ENCODE measurements around the gene GASK1B.

GASK1B gene

DNA sequence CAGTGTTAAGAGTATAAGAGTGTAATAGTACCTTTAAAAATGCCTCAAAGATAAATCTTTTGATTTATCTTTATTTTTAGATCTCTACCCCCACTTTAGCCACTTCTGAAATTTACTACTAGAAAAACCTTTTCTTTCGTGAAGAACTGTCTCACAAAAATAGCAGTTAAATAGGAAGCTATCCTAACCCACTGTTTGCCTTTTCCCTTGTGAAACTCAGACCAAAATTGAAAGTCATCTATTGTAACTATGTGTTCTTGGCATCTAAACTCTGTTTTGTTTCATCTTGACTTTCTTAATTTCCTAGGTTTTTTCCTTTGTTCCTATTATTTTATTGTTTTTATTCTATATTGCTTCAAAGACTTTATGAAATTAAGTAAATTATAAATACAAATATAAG, 29.7 kb upstream of the GASK1B start:
- no peaks in the 10 kb centered on the region for H3K36me3 ChIP-seq (ENCODE audit: control insufficient read depth, insufficient read depth, low read length)
- no peak overlapping the region for H3K4me3 ChIP-seq (ENCODE audit: low read depth, low read length)
- no peaks in the 10 kb centered on the region for H3K4me1 ChIP-seq (ENCODE audit: control insufficient read depth, insufficient read depth, low read length)
- H3K27ac ChIP-seq (ENCODE audit: low read depth, low read length): no peak overlapping the region
- no peaks in the 10 kb centered on the region for H3K27me3 ChIP-seq (ENCODE audit: control insufficient read depth, insufficient read depth, low read length)
- H3K9ac ChIP-seq (ENCODE audit: low read depth, low read length): no peak overlapping the region
- H3K9me3 ChIP-seq (ENCODE audit: control insufficient read depth, insufficient read depth, low read length): no peaks in the 10 kb centered on the region

DNA sequence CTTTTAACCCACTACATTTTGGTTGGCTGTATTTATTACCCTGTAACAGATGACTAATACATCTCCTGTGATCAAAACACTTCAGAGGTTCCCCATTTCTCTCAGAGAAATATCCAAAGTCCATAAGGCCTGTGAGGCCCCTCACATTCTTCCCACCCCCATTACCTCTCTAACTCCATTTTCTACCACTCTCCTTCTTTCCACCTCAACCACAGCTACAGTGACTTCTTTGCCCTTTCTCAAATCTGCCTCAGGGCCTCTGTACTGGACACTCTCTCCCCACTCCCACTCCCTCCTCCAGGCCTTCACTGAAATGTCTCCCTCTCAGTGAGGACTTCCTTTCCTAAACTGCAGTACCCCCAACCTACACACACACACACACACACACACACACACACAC, 29.1 kb upstream of the GASK1B start:
- H3K27ac ChIP-seq (ENCODE audit: low read depth, low read length): no peak overlapping the region
- H3K4me1 ChIP-seq (ENCODE audit: control insufficient read depth, insufficient read depth, low read length): no peaks in the 10 kb centered on the region
- H3K9ac ChIP-seq (ENCODE audit: low read depth, low read length): no peak overlapping the region
- H3K4me3 ChIP-seq (ENCODE audit: low read depth, low read length): no peak overlapping the region
- no peaks in the 10 kb centered on the region for H3K36me3 ChIP-seq (ENCODE audit: control insufficient read depth, insufficient read depth, low read length)
- no peaks in the 10 kb centered on the region for H3K9me3 ChIP-seq (ENCODE audit: control insufficient read depth, insufficient read depth, low read length)
- no peaks in the 10 kb centered on the region for H3K27me3 ChIP-seq (ENCODE audit: control insufficient read depth, insufficient read depth, low read length)

DNA sequence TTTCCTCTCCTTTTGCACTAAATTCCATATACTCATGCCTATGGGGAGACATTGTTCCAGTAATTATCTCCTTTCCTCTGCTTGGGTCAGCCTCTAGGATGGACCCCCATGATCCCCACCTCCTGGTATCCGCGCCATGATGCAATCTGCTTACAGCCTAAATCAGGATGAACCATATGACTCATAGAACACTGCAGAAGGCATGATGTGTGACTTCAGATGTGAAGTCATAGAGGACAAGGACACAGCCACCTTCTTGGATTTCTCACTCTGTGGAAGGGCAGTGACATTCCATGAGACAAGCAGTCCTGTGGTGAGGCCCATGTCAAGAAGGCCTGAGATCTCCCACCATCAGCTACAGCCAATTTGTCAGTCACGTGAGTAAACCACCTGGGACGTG, 28.5 kb upstream of the GASK1B start:
- H3K9ac ChIP-seq (ENCODE audit: low read depth, low read length): no peak overlapping the region
- H3K4me3 ChIP-seq (ENCODE audit: low read depth, low read length): no peak overlapping the region
- H3K27ac ChIP-seq (ENCODE audit: low read depth, low read length): no peak overlapping the region
- no peaks in the 10 kb centered on the region for H3K27me3 ChIP-seq (ENCODE audit: control insufficient read depth, insufficient read depth, low read length)
- H3K9me3 ChIP-seq (ENCODE audit: control insufficient read depth, insufficient read depth, low read length): no peaks in the 10 kb centered on the region
- H3K4me1 ChIP-seq (ENCODE audit: control insufficient read depth, insufficient read depth, low read length): no peaks in the 10 kb centered on the region
- no peaks in the 10 kb centered on the region for H3K36me3 ChIP-seq (ENCODE audit: control insufficient read depth, insufficient read depth, low read length)

DNA sequence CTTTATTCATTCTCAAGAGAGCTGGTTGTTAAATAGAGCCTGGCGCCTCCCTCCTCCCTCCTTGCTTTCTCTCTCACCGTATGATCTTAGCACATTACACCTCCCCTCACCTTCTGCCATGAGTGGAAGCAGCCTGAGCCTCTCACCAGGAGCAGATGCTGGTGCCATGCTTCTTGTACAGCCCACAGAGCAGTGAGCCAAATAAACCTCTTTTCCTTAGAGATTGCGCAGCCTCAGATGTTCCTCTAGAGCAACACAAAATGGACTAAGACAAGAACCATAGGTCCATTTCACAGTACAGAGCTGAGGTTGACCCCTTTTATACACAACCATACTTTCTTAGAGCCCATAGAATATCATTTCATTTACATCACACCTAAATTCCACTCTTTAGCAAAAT, 27.4 kb upstream of the GASK1B start:
- Histone ChIP-seq H3K27ac (ENCODE audit: low read depth, low read length) (no peak overlapping the region), H3K9ac (ENCODE audit: low read depth, low read length) (no peak overlapping the region), H3K4me1 (ENCODE audit: control insufficient read depth, insufficient read depth, low read length) (no peaks in the 10 kb centered on the region), H3K4me3 (ENCODE audit: low read depth, low read length) (no peak overlapping the region), H3K9me3 (ENCODE audit: control insufficient read depth, insufficient read depth, low read length) (no peaks in the 10 kb centered on the region), H3K27me3 (ENCODE audit: control insufficient read depth, insufficient read depth, low read length) (no peaks in the 10 kb centered on the region), H3K36me3 (ENCODE audit: control insufficient read depth, insufficient read depth, low read length) (no peaks in the 10 kb centered on the region)

DNA sequence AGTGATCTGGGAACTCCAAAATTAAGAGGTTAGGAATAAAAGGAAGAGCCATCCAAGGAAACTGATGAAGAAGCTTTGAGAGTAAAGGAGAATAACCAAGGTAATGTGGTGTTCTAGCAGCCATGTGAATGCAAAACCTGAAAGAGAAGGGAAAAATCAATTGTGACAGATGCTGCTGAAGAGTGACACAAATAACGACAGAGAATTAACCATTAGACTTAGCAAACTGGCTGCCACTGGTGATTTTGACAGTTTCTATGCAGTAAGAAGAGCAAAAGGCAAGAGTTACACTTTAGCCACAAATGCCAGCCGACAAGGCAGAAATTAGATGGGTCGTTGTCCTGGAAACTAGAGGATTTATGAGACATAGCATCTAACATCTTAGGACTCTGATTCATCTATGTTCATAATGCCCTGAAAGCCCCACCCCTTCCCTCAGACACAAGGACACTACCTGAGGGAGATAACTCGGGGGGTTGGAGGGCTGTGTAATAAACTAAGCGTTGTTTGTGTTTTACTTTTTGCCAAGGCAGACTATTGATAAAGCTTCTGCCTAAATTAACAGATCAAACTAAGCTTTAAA, 24.5 kb upstream of the GASK1B start:
- H3K36me3 ChIP-seq (ENCODE audit: control insufficient read depth, insufficient read depth, low read length): no peaks in the 10 kb centered on the region
- no peaks in the 10 kb centered on the region for H3K4me1 ChIP-seq (ENCODE audit: control insufficient read depth, insufficient read depth, low read length)
- H3K4me3 ChIP-seq (ENCODE audit: low read depth, low read length): no peak overlapping the region
- H3K9me3 ChIP-seq (ENCODE audit: control insufficient read depth, insufficient read depth, low read length): no peaks in the 10 kb centered on the region
- H3K27ac ChIP-seq (ENCODE audit: low read depth, low read length): no peak overlapping the region
- no peak overlapping the region for H3K9ac ChIP-seq (ENCODE audit: low read depth, low read length)
- H3K27me3 ChIP-seq (ENCODE audit: control insufficient read depth, insufficient read depth, low read length): no peaks in the 10 kb centered on the region

DNA sequence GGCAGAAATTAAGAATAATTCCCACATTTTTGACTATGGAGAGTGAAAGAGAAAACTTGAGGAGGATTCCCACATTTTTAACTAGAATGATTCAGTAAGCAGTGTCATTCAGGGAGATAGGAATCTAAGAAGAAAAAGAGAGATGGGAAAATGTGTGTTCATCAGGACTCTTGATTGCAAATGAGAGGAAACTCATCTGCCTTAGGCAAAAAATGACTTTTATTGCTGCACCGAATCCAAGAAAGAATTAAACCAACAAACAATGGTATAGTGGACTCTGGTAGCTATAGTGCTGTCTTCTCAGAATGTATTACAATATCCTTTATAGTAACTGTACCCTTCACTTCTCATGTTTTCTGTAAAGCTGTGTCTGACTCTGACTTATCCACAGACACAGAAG, 22.5 kb upstream of the GASK1B start:
- Histone ChIP-seq H3K9me3 (ENCODE audit: control insufficient read depth, insufficient read depth, low read length) (no peaks in the 10 kb centered on the region), H3K36me3 (ENCODE audit: control insufficient read depth, insufficient read depth, low read length) (no peaks in the 10 kb centered on the region), H3K4me1 (ENCODE audit: control insufficient read depth, insufficient read depth, low read length) (no peaks in the 10 kb centered on the region), H3K9ac (ENCODE audit: low read depth, low read length) (no peak overlapping the region), H3K27ac (ENCODE audit: low read depth, low read length) (no peak overlapping the region), H3K4me3 (ENCODE audit: low read depth, low read length) (no peak overlapping the region), H3K27me3 (ENCODE audit: control insufficient read depth, insufficient read depth, low read length) (no peaks in the 10 kb centered on the region)

DNA sequence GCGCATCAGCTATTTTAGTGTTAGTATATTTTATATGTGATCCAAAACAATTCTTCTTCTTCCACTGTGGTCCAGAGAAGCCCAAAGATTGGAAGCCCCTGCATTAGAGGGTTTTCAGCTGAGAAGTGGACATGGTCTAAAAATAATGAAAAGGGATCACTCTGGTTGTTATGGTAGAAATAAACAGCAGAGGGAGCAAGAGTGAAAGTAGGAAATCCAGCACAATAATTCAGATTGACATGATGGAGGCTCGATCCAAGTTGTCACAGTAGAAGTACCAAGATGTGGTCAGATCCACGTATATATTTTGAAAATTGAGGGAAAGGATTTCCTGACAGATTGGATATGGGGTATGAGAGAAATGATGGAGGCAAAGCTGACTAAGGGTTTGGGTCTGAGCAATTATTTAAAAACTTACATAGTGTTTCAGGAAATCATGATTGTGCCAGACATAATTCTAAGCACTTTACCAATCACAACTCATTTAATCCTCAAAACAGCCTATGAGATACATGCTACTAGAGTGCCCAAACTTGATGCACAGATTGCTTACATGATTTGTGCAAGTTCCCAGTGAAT, 20.4 kb upstream of the GASK1B start:
- Histone ChIP-seq H3K9ac (ENCODE audit: low read depth, low read length) (no peak overlapping the region), H3K4me1 (ENCODE audit: control insufficient read depth, insufficient read depth, low read length) (no peaks in the 10 kb centered on the region), H3K27me3 (ENCODE audit: control insufficient read depth, insufficient read depth, low read length) (no peaks in the 10 kb centered on the region), H3K27ac (ENCODE audit: low read depth, low read length) (no peak overlapping the region), H3K4me3 (ENCODE audit: low read depth, low read length) (no peak overlapping the region), H3K36me3 (ENCODE audit: control insufficient read depth, insufficient read depth, low read length) (no peaks in the 10 kb centered on the region), H3K9me3 (ENCODE audit: control insufficient read depth, insufficient read depth, low read length) (no peaks in the 10 kb centered on the region)

DNA sequence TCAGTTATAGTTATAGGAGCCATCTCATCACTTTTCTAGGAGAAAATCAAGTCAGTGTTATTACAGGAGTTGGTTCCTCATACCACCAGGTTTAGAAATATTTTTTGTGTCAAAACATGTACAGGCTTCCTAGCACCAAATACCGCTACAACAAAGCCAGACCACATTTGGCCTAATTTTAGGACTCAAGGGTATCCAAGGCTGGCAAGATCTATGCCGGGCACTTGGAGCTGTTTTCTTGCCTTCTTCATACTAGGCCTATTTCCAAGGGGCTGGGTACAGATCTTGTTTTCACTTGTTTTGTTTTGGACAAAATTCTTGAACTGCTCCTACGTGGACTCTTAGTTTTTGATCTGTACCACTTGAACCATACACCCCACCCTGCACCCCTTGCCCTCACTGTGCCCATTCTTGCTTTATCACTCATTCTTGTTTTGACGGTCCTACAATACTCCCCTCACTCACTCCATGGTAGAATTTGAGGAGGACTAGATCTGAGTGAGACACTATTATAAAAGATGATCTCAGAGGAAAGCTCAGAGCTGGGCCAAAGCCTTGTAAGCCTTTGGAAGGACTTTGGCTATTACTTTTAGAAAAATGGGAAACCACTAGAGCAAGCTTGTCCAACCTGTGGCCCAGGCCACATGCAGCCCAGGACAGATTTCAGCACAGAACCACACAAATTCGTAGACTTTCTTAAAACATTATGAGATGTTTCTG, 19.8 kb upstream of the GASK1B start:
- no peak overlapping the region for H3K27ac ChIP-seq (ENCODE audit: low read depth, low read length)
- H3K4me3 ChIP-seq (ENCODE audit: low read depth, low read length): no peak overlapping the region
- no peaks in the 10 kb centered on the region for H3K36me3 ChIP-seq (ENCODE audit: control insufficient read depth, insufficient read depth, low read length)
- H3K9ac ChIP-seq (ENCODE audit: low read depth, low read length): no peak overlapping the region
- no peaks in the 10 kb centered on the region for H3K4me1 ChIP-seq (ENCODE audit: control insufficient read depth, insufficient read depth, low read length)
- no peaks in the 10 kb centered on the region for H3K9me3 ChIP-seq (ENCODE audit: control insufficient read depth, insufficient read depth, low read length)
- H3K27me3 ChIP-seq (ENCODE audit: control insufficient read depth, insufficient read depth, low read length): no peaks in the 10 kb centered on the region

DNA sequence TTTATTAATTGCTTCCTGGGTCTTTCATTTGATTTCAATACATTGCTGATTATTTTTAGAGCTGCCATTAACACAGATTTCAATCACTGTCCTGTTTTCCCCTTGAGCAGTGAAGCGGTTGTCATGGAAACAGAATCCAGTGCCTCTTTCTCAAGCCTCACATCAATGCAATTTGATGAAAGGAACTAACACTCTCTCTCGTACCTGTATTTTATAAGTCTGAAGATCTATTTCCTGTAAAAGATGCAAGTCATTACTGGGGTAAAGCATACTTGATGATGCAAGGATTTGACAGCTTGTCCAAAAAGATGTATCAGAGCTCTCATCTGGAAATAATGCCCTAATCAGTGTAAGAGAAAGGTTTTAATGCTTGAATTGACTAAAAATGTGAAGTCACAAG, 17.9 kb upstream of the GASK1B start:
- no peaks in the 10 kb centered on the region for H3K4me1 ChIP-seq (ENCODE audit: control insufficient read depth, insufficient read depth, low read length)
- H3K36me3 ChIP-seq (ENCODE audit: control insufficient read depth, insufficient read depth, low read length): no peaks in the 10 kb centered on the region
- no peak overlapping the region for H3K27ac ChIP-seq (ENCODE audit: low read depth, low read length)
- H3K4me3 ChIP-seq (ENCODE audit: low read depth, low read length): no peak overlapping the region
- no peaks in the 10 kb centered on the region for H3K9me3 ChIP-seq (ENCODE audit: control insufficient read depth, insufficient read depth, low read length)
- H3K27me3 ChIP-seq (ENCODE audit: control insufficient read depth, insufficient read depth, low read length): no peaks in the 10 kb centered on the region
- no peak overlapping the region for H3K9ac ChIP-seq (ENCODE audit: low read depth, low read length)

DNA sequence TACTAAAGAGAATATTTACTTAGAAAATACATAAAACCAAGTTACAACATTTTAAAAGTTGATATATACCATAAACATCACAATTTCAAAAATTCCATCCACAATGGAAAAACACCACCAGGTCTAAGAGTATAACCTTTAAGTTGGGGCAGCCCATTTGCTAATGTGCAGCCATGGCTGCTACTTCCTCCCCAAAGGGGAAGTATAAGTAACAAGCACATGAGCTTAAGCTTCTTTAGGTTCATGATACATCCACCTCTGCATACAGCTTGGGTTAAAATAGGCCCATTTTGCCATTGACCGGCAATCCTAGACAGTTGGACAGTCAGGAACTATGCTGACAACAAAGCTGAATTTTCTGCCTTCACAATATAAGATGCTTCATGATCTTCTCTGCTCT, 16.6 kb upstream of the GASK1B start:
- no peak overlapping the region for H3K4me3 ChIP-seq (ENCODE audit: low read depth, low read length)
- no peaks in the 10 kb centered on the region for H3K4me1 ChIP-seq (ENCODE audit: control insufficient read depth, insufficient read depth, low read length)
- no peak overlapping the region for H3K27ac ChIP-seq (ENCODE audit: low read depth, low read length)

DNA sequence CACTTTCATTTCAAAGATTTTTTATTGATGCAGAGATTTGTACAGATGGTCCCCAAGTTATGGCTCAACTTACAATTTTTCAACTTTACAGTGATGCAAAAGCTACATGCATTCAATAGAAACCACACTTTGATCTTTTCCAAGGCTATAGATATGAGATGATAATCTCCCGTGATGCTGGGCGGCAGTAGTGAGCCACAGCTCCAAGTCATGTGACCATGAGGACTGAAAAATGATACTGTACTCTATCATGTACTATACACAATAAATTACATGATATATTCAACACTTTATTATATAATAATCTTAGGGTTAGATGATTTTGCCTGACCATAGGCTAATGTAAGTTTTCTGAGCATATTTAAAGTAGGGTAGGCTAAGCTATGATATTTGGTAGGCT, 14.0 kb upstream of the GASK1B start:
- no peaks in the 10 kb centered on the region for H3K27me3 ChIP-seq (ENCODE audit: control insufficient read depth, insufficient read depth, low read length)
- H3K4me3 ChIP-seq (ENCODE audit: low read depth, low read length): no peak overlapping the region
- no peak overlapping the region for H3K27ac ChIP-seq (ENCODE audit: low read depth, low read length)
- no peak overlapping the region for H3K9ac ChIP-seq (ENCODE audit: low read depth, low read length)
- H3K4me1 ChIP-seq (ENCODE audit: control insufficient read depth, insufficient read depth, low read length): no peaks in the 10 kb centered on the region
- no peaks in the 10 kb centered on the region for H3K36me3 ChIP-seq (ENCODE audit: control insufficient read depth, insufficient read depth, low read length)
- H3K9me3 ChIP-seq (ENCODE audit: control insufficient read depth, insufficient read depth, low read length): no peaks in the 10 kb centered on the region

More for the DNA sequence above, 16.6 kb upstream of the GASK1B start:
- H3K27me3 ChIP-seq (ENCODE audit: control insufficient read depth, insufficient read depth, low read length): no peaks in the 10 kb centered on the region
- no peak overlapping the region for H3K9ac ChIP-seq (ENCODE audit: low read depth, low read length)
- no peaks in the 10 kb centered on the region for H3K36me3 ChIP-seq (ENCODE audit: control insufficient read depth, insufficient read depth, low read length)
- H3K9me3 ChIP-seq (ENCODE audit: control insufficient read depth, insufficient read depth, low read length): no peaks in the 10 kb centered on the region

All from HUES48 (cell line).